A549 (cell line): ENCODE results near the gene ASCL5. TPM values are rescaled to one million over a fixed set of nuclear protein-coding genes. Genes with fewer than 3 reads are reported as not detected.

ENCODE experiments used
- ATAC-seq, 2 experiments: fragments of 200-7000 bp in 1 of 2; fragments of >200 bp in 1 of 2; cut with Nextera tagmentation in 1 of 2; cut with Tn5 transposase in 1 of 2; 3 replicates each; pipeline versions ENCODE4 v1.8.0 to v1.9.1; 2018 to 2020; ENCODE audit warnings: mild to moderate bottlenecking in 1 of 2, moderate library complexity in 1 of 2
- CTCF ChIA-PET: fragments of 300-600 bp; sonication (Branson Sonifier 250); formaldehyde crosslinking; extraction: SDS; loops from one replicate; lab custom pipeline; 2021; ENCODE audit warnings: antibody characterized with exemption, inconsistent platforms; lab: Yijun Ruan, JAX
- POLR2A ChIA-PET: fragments of 350-600 bp; formaldehyde crosslinking; extraction: SDS; loops from one replicate; lab custom pipeline; 2021; ENCODE audit warnings: antibody characterized with exemption, inconsistent platforms; lab: Yijun Ruan, JAX
- DNase-seq, 2 experiments: peaks; one replicate each; pipeline versions ENCODE4 v3.0.0 to v3.0.0-alpha.2; 2011 to 2016; ENCODE audit warnings: low read depth in 1 of 2, low spot score in 1 of 2
- FAIRE-seq: peaks from 2 replicates; lab custom pipeline; 2011; peaks lifted over from hg19 to GRCh38; lab: Jason Lieb, UNC
- H3K27ac ChIP-seq, 2 experiments: fragments of >200 bp; sonication (Bioruptor Twin); formaldehyde crosslinking; 3 replicates each; pipeline ENCODE4 v1.5.1; 2016 to 2017
- H3K4me1 ChIP-seq: fragments of >200 bp; sonication (Bioruptor Twin); formaldehyde crosslinking; 3 replicates; pipeline ENCODE4 v1.6.1; 2016
- H3K4me2 ChIP-seq: fragments of >200 bp; sonication (Bioruptor Twin); formaldehyde crosslinking; 3 replicates; pipeline ENCODE4 v1.6.1; 2016
- H3K4me3 ChIP-seq: fragments of >200 bp; sonication (Bioruptor Twin); formaldehyde crosslinking; 3 replicates; pipeline ENCODE4 v1.5.1; 2016
- H3K9me3 ChIP-seq: fragments of >200 bp; sonication (Bioruptor Twin); formaldehyde crosslinking; 3 replicates; pipeline ENCODE4 v1.6.1; 2016
- CBX8 ChIP-seq: fragments of 200-600 bp; sonication (generic); IDR thresholded peaks from 2 replicates; pipeline ENCODE4 v1.6.1; 2016
- EHMT2 ChIP-seq: fragments of 200-600 bp; sonication (generic); IDR thresholded peaks from 2 replicates; pipeline ENCODE4 v1.6.1; 2016; ENCODE audit warnings: antibody characterized with exemption, low read depth, mild to moderate bottlenecking, moderate library complexity
- FOSL2 ChIP-seq, 2 experiments: fragments of 450-650 bp in 1 of 2; fragments of >200 bp in 1 of 2; sonication (Bioruptor Twin) in 1 of 2; formaldehyde crosslinking; IDR thresholded peaks; 2 replicates each; pipeline versions ENCODE4 v1.5.0 to v1.6.1; 2016 to 2020; ENCODE audit warnings: mild to moderate bottlenecking in 1 of 2, moderate library complexity in 1 of 2
- GATA3 ChIP-seq: IDR thresholded peaks from 2 replicates; pipeline ENCODE4 v1.6.1; 2012; ENCODE audit warnings: borderline replicate concordance
- HOXA7 ChIP-seq: fragments of 250-450 bp; sonication (Bioruptor Pico); IDR thresholded peaks from 2 replicates; pipeline ENCODE4 v1.5.0; 2020; ENCODE audit warnings: mild to moderate bottlenecking, moderate library complexity
- HOXB5 ChIP-seq: fragments of 250-450 bp; sonication (Bioruptor Pico); IDR thresholded peaks from 2 replicates; pipeline ENCODE4 v1.5.0; 2020; ENCODE audit warnings: mild to moderate bottlenecking, moderate library complexity
- JUNB ChIP-seq: fragments of >200 bp; sonication (Bioruptor Twin); formaldehyde crosslinking; IDR thresholded peaks from 2 replicates; pipeline ENCODE4 v1.6.1; 2016
- KDM1A ChIP-seq: fragments of 200-600 bp; sonication (generic); IDR thresholded peaks from 2 replicates; pipeline ENCODE4 v1.6.1; 2016; ENCODE audit warnings: low read depth, mild to moderate bottlenecking
- NFE2L2 ChIP-seq: fragments of 150-350 bp; conservative IDR thresholded peaks from 2 replicates; pipeline ENCODE4 v1.6.1; 2014; ENCODE audit warnings: low read length
- NPAS2 ChIP-seq: fragments of 250-450 bp; sonication (Bioruptor Pico); IDR thresholded peaks from 2 replicates; pipeline ENCODE4 v1.8.0; 2022; ENCODE audit warnings: mild to moderate bottlenecking, moderate library complexity, borderline replicate concordance
- RAD21 ChIP-seq, 2 experiments: fragments of >200 bp in 1 of 2; sonication (Bioruptor Twin) in 1 of 2; formaldehyde crosslinking in 1 of 2; IDR thresholded peaks in 1 of 2; conservative IDR thresholded peaks in 1 of 2; 2 replicates in 1 of 2; 3 replicates in 1 of 2; pipeline ENCODE4 v1.6.1; 2012 to 2018; ENCODE audit warnings: inconsistent platforms in 1 of 2
- RCOR1 ChIP-seq: fragments of 150-350 bp; IDR thresholded peaks from 2 replicates; pipeline ENCODE4 v1.6.1; 2014; ENCODE audit warnings: antibody characterized with exemption, low read length, low read depth
- RNF2 ChIP-seq: fragments of 200-600 bp; sonication (generic); IDR thresholded peaks from 2 replicates; pipeline ENCODE4 v1.6.1; 2016; ENCODE audit warnings: low read depth, mild to moderate bottlenecking, antibody characterized with exemption, moderate library complexity, borderline replicate concordance
- SMC3 ChIP-seq: fragments of >200 bp; sonication (Bioruptor Twin); formaldehyde crosslinking; IDR thresholded peaks from 3 replicates; pipeline ENCODE4 v1.6.1; 2018; ENCODE audit warnings: inconsistent platforms
- SREBF2 ChIP-seq: fragments of 450-650 bp; IDR thresholded peaks from 2 replicates; pipeline ENCODE4 v1.6.1; 2014; ENCODE audit warnings: mild to moderate bottlenecking, moderate library complexity
- TFCP2L1 ChIP-seq: fragments of 250-450 bp; sonication (Bioruptor Pico); IDR thresholded peaks from 2 replicates; pipeline ENCODE4 v1.5.0; 2021; ENCODE audit warnings: mild to moderate bottlenecking
- WGBS: methylation state at CpG from one replicate; pipeline ENCODE4 v1.1.6; 2017; ENCODE audit errors: missing lambda C conversion rate; 5-methylcytosine and 5-hydroxymethylcytosine counted together
- polyA minus RNA-seq: library from RNA; depleted of rRNA, polyadenylated mRNA; stranded (reverse); fragments of >200 nt; gene quantifications from 2 replicates; pipeline ENCODE4 v1.2.3, GENCODE V29; 2011; rRNA and poly(A)+ RNA removed
- polyA plus RNA-seq, 4 experiments: library from polyadenylated mRNA; depleted of rRNA in 3 of 4; stranded (reverse); fragments of >200 nt; fragmentation: RNase III in 1 of 4; extraction: RNeasy Plus Mini Kit Qiagen cat#74134 plus additional on column Dnase treatment in 1 of 4; gene quantifications; 2 replicates in 3 of 4; 3 replicates in 1 of 4; pipeline ENCODE4 v1.2.3, GENCODE V29; 2011 to 2017
- TF ChIP-seq, protein P1 (sequence below): fragments of >200 bp; sonication (Bioruptor Twin); formaldehyde crosslinking; IDR thresholded peaks from 2 replicates; pipeline ENCODE4 v1.6.1; 2016
- TF ChIP-seq, protein P2 (sequence below): fragments of 200-600 bp; sonication (generic); IDR thresholded peaks from 2 replicates; pipeline ENCODE4 v1.6.1; 2016; ENCODE audit warnings: antibody characterized with exemption, mild to moderate bottlenecking, moderate library complexity
- TF ChIP-seq, protein P3 (sequence below): fragments of >200 bp; sonication (Bioruptor Twin); formaldehyde crosslinking; IDR thresholded peaks from 3 replicates; pipeline ENCODE4 v1.5.1; 2016
- TF ChIP-seq, protein P4 (sequence below): fragments of >200 bp; sonication (Bioruptor Twin); formaldehyde crosslinking; IDR thresholded peaks from 3 replicates; pipeline ENCODE4 v1.6.1; 2016

ASCL5 gene, protein sequence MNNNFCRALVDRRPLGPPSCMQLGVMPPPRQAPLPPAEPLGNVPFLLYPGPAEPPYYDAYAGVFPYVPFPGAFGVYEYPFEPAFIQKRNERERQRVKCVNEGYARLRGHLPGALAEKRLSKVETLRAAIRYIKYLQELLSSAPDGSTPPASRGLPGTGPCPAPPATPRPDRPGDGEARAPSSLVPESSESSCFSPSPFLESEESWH
- polyA plus RNA-seq (2011; rRNA removed) (0.07 TPM in 1 of 2 replicates, not detected in the other), polyA plus RNA-seq (2017; fragmentation: RNase III; extraction: RNeasy Plus Mini Kit Qiagen cat#74134 plus additional on column Dnase treatment) (0.07 to 0.17 TPM (median 0.09 TPM) in 3 replicates), polyA minus RNA-seq (not detected in 2 replicates)
- 0.05 and 0.13 TPM in 2 replicates for polyA plus RNA-seq (2012; cell fraction: cytosol; rRNA removed)
- 0.15 and 0.20 TPM in 2 replicates for polyA plus RNA-seq (2012; cell fraction: nucleus; rRNA removed)

DNA sequence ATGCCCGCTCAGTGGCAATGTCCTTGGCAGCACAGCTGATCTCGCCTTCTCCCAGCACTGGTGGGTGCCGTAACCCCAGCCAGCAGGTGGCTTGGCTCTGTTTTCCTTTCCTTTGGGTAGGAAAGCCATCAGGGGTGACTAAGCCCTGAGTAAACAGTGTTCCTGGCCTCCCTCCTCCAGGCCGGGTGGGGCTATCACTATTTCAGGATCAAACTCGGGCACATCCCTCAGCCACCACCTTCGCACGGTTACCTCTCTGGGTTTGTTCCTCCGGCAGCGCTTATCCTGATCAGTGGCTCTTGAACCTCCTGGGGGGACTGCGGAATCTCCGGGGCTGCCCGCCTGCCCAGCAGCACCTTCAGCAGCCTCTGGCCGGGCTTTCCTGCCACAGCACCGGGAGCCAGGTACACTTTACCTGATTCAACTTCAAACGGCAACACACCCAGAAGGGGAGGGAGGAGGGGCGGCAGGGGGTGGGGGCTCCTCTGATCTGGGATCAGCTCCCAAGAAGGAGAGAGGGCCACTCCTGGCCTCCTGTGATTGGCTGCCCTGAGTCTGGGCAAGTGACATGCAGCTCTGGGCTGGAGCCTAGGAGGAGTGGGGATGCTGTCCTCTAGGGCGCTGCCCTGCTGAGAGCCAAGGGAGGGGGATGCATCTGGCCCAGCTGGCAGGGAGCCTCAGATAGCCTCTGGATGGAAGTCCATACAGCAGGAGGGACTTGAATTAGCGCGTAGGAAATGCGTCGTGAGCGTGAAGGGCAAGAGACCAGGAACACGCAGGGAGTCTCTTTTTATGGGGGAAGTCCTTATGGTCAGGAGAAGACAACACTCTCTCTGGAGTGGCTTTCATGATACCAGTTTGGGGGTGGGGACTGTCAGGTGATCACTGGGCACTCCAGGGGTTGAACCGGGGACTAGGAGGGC lies at the start of gene ASCL5:
Gene ASCL5, minus strand, starts transcription at position 353 of the 923 bp plus-strand sequence. CDS start 11,812 bp downstream, outside the sequence.
- Histone ChIP-seq H3K9me3 (no peaks in the 10 kb centered on the region), H3K4me1 (peaks cover 19% of the 10 kb centered on the region; the same call in 2 of the 3 replicates), H3K4me2 (peak within 1 kb of the TSS; percentile 70), H3K4me3 (no peak within 1 kb of the TSS), H3K27ac (peak within 1 kb of the TSS; percentile 36 to 73; a peak in 4 of 6 replicates)
- FAIRE-seq (no peak), DNase-seq (peak; percentile 53 to 84), ATAC-seq (peak; percentile 80 to 88)
- POLR2A ChIA-PET, result no interaction called here
- WGBS, result 57% methylated on average over 20 of the region's 24 CpGs
- TF ChIP-seq HOXB5 (CRISPR knock-in tag) (no peak), FOSL2 (IDR thresholded peaks at IDR 0.05) (peak; percentile 24; the same call in 1 of the 2 replicates), FOSL2 (CRISPR knock-in tag; IDR thresholded peaks at IDR 0.05) (peak; percentile 69), GATA3 (no peak), RAD21 (conservative IDR thresholded peaks at IDR 0.05 in 1 of 2, IDR thresholded peaks at IDR 0.05 in 1 of 2) (0 out of 5 replicates have a peak, but pooled peaks of 1 of the 2 experiments have one; percentile 16)
- CTCF ChIA-PET, result interaction anchor here (0.7 to 2.1 kb wide), 12 partner anchors 8 to 96 kb away, joined by 3 to 11 read pairs (median 4); no protein-coding TSS in a partner anchor

DNA sequence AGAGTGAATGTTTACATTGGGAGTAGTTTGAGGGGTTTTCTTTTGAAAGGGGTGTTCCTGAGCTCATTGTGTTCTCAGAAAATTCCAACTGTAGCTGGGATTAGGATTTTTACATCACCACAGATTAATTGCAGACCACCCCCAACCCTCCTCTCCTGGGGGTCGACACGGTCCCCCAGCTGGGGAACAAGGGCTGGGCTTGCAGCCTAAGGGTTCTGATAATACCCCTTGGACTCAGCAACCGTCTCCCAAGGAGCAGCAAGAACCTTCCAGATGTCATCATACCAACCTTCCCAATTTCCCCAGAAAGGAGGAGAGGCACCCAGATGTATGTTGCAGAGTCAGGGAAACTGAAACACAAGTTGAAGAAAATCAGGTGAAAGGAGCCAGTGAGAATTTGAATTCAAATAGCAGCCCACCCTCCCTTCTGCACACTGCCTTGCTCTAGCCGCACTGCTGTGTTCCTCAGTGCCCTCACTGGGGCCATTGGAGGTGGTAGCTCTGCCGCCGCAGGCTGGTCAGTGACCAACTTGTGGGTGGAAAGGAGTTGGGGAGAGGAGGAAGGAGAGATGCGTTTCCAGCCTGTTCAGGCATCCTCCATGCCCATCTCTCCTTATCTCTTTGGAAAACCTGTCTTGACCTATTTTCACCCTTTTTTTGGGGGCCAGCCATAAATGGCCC lies 49.0 kb upstream of the ASCL5 start:
- Histone ChIP-seq H3K4me1 (peaks cover 35% of the 10 kb centered on the region; the same call in 2 of the 3 replicates), H3K4me3 (no peak overlapping the region), H3K27ac (peak overlapping the region in 1 of 2 experiments; percentile 41; a peak in 1 of 6 replicates), H3K9me3 (no peaks in the 10 kb centered on the region; the same call in 2 of the 3 replicates), H3K4me2 (no peak overlapping the region)
- no peak for ATAC-seq
- POLR2A ChIA-PET, result no interaction called here
- CTCF ChIA-PET, result interaction anchor here (0.6 to 1.5 kb wide), 9 partner anchors 8 to 260 kb away, joined by 3 to 5 read pairs (median 3); partner anchors contain the start of gene TMEM9
- 67% methylated on average over 7 of the region's 7 CpGs for WGBS
- no peak for DNase-seq
- no peak for FAIRE-seq
- TF ChIP-seq EHMT2 (no peak), KDM1A (no peak)

DNA sequence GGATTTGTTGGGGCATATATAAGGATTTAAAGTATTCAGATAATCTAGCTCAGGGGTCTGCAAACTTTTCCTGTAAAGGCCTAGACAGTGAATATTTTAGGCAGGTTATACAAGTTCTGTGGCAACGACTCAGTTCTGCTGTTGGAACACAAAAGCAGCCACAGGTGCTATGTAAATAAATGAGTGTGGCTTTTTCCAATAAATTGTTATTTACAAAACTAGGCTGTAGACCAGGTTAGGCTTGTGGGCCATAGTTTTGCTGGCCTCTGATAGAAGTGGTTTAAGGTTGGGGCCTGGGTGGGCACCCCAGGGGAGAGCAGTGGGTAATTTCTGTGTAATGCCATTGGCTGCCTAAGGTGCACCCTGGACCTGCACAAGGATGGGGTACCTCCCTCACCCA lies 46.8 kb upstream of the ASCL5 start:
- POLR2A ChIA-PET, result no interaction called here
- Histone ChIP-seq H3K4me1 (peaks cover 47% of the 10 kb centered on the region), H3K27ac (peak overlapping the region in 1 of 2 experiments; percentile 11; a peak in 2 of 6 replicates), H3K4me3 (no peak overlapping the region), H3K4me2 (no peak overlapping the region), H3K9me3 (no peaks in the 10 kb centered on the region; the same call in 2 of the 3 replicates)
- WGBS, result 60% methylated on average over 1 of the region's 1 CpG
- CTCF ChIA-PET, result interaction anchor here (0.6 to 3.2 kb wide), 6 partner anchors 11 to 917 kb away, joined by 3 to 16 read pairs (median 6); no protein-coding TSS in a partner anchor
- no peak for ATAC-seq
- no peak for FAIRE-seq
- no peak for DNase-seq
- TF ChIP-seq KDM1A (no peak), HOXA7 (CRISPR knock-in tag) (no peak), CBX8 (no peak), EHMT2 (no peak), JUNB (no peak), TFCP2L1 (no peak), SREBF2 (no peak), NPAS2 (CRISPR knock-in tag) (no peak), RCOR1 (no peak), SMC3 (no peak), RNF2 (no peak), NFE2L2 (no peak)
- TF ChIP-seq, protein P1, sequence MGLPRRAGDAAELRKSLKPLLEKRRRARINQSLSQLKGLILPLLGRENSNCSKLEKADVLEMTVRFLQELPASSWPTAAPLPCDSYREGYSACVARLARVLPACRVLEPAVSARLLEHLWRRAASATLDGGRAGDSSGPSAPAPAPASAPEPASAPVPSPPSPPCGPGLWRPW, result no peak
- TF ChIP-seq, protein P2, sequence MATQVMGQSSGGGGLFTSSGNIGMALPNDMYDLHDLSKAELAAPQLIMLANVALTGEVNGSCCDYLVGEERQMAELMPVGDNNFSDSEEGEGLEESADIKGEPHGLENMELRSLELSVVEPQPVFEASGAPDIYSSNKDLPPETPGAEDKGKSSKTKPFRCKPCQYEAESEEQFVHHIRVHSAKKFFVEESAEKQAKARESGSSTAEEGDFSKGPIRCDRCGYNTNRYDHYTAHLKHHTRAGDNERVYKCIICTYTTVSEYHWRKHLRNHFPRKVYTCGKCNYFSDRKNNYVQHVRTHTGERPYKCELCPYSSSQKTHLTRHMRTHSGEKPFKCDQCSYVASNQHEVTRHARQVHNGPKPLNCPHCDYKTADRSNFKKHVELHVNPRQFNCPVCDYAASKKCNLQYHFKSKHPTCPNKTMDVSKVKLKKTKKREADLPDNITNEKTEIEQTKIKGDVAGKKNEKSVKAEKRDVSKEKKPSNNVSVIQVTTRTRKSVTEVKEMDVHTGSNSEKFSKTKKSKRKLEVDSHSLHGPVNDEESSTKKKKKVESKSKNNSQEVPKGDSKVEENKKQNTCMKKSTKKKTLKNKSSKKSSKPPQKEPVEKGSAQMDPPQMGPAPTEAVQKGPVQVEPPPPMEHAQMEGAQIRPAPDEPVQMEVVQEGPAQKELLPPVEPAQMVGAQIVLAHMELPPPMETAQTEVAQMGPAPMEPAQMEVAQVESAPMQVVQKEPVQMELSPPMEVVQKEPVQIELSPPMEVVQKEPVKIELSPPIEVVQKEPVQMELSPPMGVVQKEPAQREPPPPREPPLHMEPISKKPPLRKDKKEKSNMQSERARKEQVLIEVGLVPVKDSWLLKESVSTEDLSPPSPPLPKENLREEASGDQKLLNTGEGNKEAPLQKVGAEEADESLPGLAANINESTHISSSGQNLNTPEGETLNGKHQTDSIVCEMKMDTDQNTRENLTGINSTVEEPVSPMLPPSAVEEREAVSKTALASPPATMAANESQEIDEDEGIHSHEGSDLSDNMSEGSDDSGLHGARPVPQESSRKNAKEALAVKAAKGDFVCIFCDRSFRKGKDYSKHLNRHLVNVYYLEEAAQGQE, result no peak
- TF ChIP-seq, protein P3, sequence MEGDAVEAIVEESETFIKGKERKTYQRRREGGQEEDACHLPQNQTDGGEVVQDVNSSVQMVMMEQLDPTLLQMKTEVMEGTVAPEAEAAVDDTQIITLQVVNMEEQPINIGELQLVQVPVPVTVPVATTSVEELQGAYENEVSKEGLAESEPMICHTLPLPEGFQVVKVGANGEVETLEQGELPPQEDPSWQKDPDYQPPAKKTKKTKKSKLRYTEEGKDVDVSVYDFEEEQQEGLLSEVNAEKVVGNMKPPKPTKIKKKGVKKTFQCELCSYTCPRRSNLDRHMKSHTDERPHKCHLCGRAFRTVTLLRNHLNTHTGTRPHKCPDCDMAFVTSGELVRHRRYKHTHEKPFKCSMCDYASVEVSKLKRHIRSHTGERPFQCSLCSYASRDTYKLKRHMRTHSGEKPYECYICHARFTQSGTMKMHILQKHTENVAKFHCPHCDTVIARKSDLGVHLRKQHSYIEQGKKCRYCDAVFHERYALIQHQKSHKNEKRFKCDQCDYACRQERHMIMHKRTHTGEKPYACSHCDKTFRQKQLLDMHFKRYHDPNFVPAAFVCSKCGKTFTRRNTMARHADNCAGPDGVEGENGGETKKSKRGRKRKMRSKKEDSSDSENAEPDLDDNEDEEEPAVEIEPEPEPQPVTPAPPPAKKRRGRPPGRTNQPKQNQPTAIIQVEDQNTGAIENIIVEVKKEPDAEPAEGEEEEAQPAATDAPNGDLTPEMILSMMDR, result no peak
- TF ChIP-seq, protein P4, sequence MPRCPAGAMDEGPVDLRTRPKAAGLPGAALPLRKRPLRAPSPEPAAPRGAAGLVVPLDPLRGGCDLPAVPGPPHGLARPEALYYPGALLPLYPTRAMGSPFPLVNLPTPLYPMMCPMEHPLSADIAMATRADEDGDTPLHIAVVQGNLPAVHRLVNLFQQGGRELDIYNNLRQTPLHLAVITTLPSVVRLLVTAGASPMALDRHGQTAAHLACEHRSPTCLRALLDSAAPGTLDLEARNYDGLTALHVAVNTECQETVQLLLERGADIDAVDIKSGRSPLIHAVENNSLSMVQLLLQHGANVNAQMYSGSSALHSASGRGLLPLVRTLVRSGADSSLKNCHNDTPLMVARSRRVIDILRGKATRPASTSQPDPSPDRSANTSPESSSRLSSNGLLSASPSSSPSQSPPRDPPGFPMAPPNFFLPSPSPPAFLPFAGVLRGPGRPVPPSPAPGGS, result no peak
